ENCODE results near the gene BHLHA15. TPM values are rescaled to one million over a fixed set of nuclear protein-coding genes. Genes with fewer than 3 reads are reported as not detected.
A peak's percentile ranks its signal among the peaks of the same experiment; 100 is the strongest.

BHLHA15 gene
- total RNA-seq, result 1 to 10 TPM in 2 of 3 donors, not detected in 1; 1.3 to 2.8 TPM
- long read RNA-seq, donor 1, result 0 reads
- long read RNA-seq, donor 2, result 0 reads

GRCh38 chr7:98211221-98211675 is at the start of gene BHLHA15:
TSS of gene BHLHA15 (plus strand) at chr7:98211439. CDS start at chr7:98212310, 871 bp downstream.
- peak; percentile 76 for ATAC-seq
- TF ChIP-seq CTCF (IDR thresholded peaks at IDR 0.05), result no peak
- intact Hi-C loops (cut with DNase I, micrococcal nuclease), result no loop called here

DNA sequence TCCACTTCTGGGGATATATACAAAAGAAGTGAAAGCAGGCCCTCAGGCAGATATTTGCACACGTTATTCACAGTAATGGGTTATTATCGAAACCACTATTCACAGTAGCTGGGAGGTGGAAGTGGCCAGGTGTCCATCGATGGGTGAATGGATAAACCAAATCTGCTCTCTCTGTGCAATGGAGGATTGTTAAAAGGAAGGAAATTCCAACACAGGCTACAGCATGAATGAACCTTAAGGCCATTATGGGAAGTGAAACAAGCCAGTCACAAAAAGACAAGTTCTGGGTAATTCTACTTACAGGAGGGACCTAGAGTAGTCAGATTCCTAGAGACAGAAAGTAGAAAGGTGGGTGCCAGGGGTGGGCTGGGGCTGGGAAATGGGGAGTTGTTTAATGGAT is 48.5 kb upstream of the BHLHA15 start:
- ATAC-seq (no peak), DNase-seq (no peak)
- Histone ChIP-seq H3K4me3 (no peak overlapping the region), H3K4me1 (ENCODE audit: low read depth) (no peaks in the 10 kb centered on the region), H3K36me3 (ENCODE audit: low read depth) (no peaks in the 10 kb centered on the region), H3K9me3 (no peaks in the 10 kb centered on the region)
- intact Hi-C loops (cut with DNase I, micrococcal nuclease), result no loop called here
- no peak for TF ChIP-seq CTCF (IDR thresholded peaks at IDR 0.05)

More at GRCh38 chr7:98211221-98211675, at the start of gene BHLHA15:
- DNase-seq, result peak; percentile 74 to 82 (median 80)
- Histone ChIP-seq H3K4me1 (ENCODE audit: low read depth) (peaks cover 3% of the 10 kb centered on the region), H3K9me3 (no peaks in the 10 kb centered on the region), H3K36me3 (ENCODE audit: low read depth) (no peaks in the 10 kb centered on the region), H3K4me3 (no peak within 1 kb of the TSS)

DNA sequence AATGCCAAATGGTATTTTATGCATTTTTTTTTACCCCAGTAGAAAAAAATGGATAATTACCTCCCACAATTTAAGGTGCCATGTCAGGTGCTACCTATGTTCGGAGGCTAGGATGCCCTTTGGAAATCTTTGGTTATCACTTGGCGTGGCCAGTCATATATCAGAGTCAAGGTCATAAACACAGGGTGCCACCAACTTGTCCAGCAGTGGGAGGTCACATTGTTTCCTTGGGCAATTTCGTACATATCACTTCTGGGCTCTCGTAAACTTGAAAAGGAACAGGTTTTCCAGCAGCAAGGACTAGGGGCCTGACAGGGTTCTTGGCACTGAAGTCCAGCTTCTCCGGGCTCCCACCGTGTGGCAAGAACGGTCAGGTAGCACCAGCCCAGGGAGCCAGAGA is 48.0 kb upstream of the BHLHA15 start:
- Histone ChIP-seq H3K4me3 (no peak overlapping the region), H3K36me3 (ENCODE audit: low read depth) (no peaks in the 10 kb centered on the region), H3K4me1 (ENCODE audit: low read depth) (peaks cover under 1% of the 10 kb centered on the region), H3K9me3 (no peaks in the 10 kb centered on the region)
- TF ChIP-seq CTCF (IDR thresholded peaks at IDR 0.05), result no peak
- no peak for DNase-seq
- intact Hi-C loops (cut with DNase I, micrococcal nuclease), result no loop called here
- ATAC-seq, result peak; percentile 71

DNA sequence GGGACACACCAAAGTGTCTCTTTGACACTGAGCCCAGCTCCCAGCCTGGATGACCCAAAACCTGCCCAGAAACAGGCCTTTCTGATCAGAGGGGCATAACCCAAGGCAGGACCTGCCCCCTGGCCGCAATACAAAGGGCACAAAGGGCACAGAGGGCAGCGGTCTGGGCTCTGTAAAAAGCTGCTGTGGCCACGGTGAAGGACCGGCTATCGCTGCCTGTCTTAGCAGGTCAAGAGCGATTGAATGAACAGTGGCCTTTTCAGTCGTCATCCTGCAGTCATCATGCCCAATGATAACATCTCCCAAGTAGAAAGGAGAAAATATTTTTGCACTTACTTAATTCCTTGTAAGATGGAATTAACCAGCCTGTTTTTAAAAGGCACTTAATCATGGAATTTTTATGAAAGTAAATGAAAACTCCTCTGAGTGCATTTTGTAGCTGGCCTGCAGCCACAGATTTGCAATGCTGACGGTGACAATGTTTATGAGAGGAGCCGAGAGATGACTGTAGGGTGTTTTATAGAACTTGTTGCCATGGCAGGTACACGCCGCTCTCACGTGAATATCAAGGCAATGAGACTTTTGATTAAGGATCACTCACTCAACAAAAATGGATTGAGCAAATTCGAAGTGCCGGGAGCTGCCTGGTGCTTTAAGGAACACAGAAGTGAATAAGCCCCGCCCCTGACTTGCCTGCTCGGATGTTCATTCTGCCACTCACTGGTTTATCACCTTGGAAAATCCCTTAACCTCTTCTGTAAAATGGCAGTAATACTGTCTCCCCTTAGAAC is 47.3 kb upstream of the BHLHA15 start:
- H3K36me3 ChIP-seq (ENCODE audit: low read depth), result no peaks in the 10 kb centered on the region
- ATAC-seq, result peak; percentile 75
- intact Hi-C loops (cut with DNase I, micrococcal nuclease), result no loop called here
- no peak for TF ChIP-seq CTCF (IDR thresholded peaks at IDR 0.05)
- H3K9me3 ChIP-seq, result no peaks in the 10 kb centered on the region
- DNase-seq, result peak in 2 of 3 donors; percentile 63 to 77
- H3K4me3 ChIP-seq, result no peak overlapping the region
- peaks cover 5% of the 10 kb centered on the region for H3K4me1 ChIP-seq (ENCODE audit: low read depth)

GRCh38 chr7:98165827-98166667 is 45.2 kb upstream of the BHLHA15 start:
- DNase-seq (peak; percentile 74 to 84 (median 84)), ATAC-seq (peak; percentile 75)
- H3K9me3 ChIP-seq, result no peaks in the 10 kb centered on the region
- no peak overlapping the region for H3K4me3 ChIP-seq
- H3K4me1 ChIP-seq (ENCODE audit: low read depth), result peaks cover 5% of the 10 kb centered on the region
- H3K36me3 ChIP-seq (ENCODE audit: low read depth), result no peaks in the 10 kb centered on the region
- TF ChIP-seq CTCF (IDR thresholded peaks at IDR 0.05), result peak; percentile 66
- intact Hi-C loops (cut with DNase I, micrococcal nuclease), result loop anchor here (5.0 kb wide), 3 partner anchors 59 to 144 kb away; partner anchors contain the start of gene LMTK2 (in 1 of the 2)
